NCI-H1436 (cell line): ENCODE measurements around the gene TMEFF2.

Experiments used
- DNase-seq: peaks from one replicate; lab custom pipeline; 2025; lab: John Stamatoyannopoulos, UW

Gene TMEFF2

GRCh38 chr2:191899410-191899809 is 295.3 kb downstream of the TMEFF2 start:
- no peak for DNase-seq
